Activated CD8-positive, alpha-beta memory T cell treated with anti-CD3 and anti-CD28 coated beads, Interleukin-2, amount 10 ng/mL, durations not matched to agents 7 days and 5 days (primary cell): Measurements from ENCODE around the gene KCMF1. TPM values are rescaled to one million over a fixed set of nuclear protein-coding genes. Genes with fewer than 3 reads are reported as not detected.
A peak's percentile ranks its signal among the peaks of the same experiment; 100 is the strongest.

Source experiments
- ATAC-seq: fragments of 150-1000 bp; cut with Tn5 transposase; one replicate; pipeline ENCODE4 v1.10.0; 2021; ENCODE audit warnings: moderate library complexity
- CTCF ChIA-PET: fragments of 350-600 bp; sonication (Branson Sonifier 250); formaldehyde crosslinking; loops from one replicate; lab custom pipeline; 2021; ENCODE audit warnings: antibody characterized with exemption; lab: Charles Lee
- DNase-seq: peaks from one replicate; pipeline ENCODE4 v3.0.0-alpha.2; 2020
- H3K27ac Mint-ChIP-seq: one replicate; pipeline ENCODE4 v1.8.0; 2021; ENCODE audit warnings: mild to moderate bottlenecking, mixed read lengths
- H3K27me3 Mint-ChIP-seq: one replicate; pipeline ENCODE4 v1.8.0; 2021; ENCODE audit warnings: mixed read lengths
- H3K36me3 Mint-ChIP-seq: one replicate; pipeline ENCODE4 v1.8.0; 2021; ENCODE audit warnings: mild to moderate bottlenecking, mixed read lengths
- H3K4me1 Mint-ChIP-seq: one replicate; pipeline ENCODE4 v1.8.0; 2021; ENCODE audit warnings: mixed read lengths
- H3K4me3 Mint-ChIP-seq: one replicate; pipeline ENCODE4 v1.8.0; 2021; ENCODE audit warnings: mild to moderate bottlenecking, moderate library complexity, mixed read lengths
- H3K9me3 Mint-ChIP-seq: one replicate; pipeline ENCODE4 v1.8.0; 2022; ENCODE audit warnings: low read depth, mixed read lengths
- total RNA-seq, 2 experiments: library from RNA; stranded (reverse); gene quantifications; one replicate each; pipeline ENCODE4 v1.2.3, GENCODE V29; 2021

Gene KCMF1
- total RNA-seq, 2 experiments from 2014 or later, result 78.2 to 89.0 TPM

DNA sequence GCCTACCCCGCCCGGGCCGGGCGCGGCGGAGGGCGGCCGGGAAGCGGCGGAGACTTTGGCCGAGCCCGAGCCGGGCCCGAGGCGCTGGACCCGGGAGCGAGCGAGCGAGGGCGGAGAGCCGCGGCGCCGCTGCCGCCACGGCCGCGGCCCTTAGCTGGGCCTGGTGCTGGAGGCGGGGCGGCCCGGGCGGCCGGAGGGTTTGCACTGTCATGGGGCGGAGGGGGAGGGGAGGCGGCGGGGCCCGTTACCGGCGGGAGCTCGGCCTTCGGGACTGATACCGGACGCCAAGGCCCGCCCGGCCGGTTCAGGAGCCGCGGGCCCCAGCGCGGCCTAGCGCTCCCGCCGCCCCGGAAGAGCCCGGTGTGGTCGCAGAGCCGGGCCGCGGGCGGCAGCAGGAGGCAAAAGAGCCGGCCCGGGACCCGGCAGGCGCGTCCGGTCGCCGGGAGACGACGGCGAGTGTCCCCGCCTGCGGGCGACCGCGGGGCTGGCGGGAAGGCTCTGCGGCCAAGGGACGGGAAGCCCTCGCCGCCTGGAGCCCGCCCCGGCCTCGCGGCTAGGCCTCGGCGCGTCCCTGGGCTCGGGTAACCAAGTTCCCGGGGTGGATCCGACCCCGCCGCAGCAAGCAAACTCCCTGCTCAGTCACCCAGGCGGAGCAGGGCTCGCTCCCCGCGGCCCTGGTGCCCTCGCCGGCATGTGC lies 697 bp downstream of the KCMF1 start:
- CTCF ChIA-PET, result interaction anchor here (0.9 to 1.4 kb wide), 4 partner anchors 25 to 46 kb away, joined by 3 to 5 read pairs (median 3); no protein-coding TSS in a partner anchor
- H3K4me3 Mint-ChIP-seq, result peak overlapping the region; percentile 96
- peaks cover 48% of the 10 kb centered on the region for H3K4me1 Mint-ChIP-seq
- no peaks in the 10 kb centered on the region for H3K9me3 Mint-ChIP-seq
- peaks cover 32% of the 10 kb centered on the region for H3K36me3 Mint-ChIP-seq
- ATAC-seq (peak; percentile 38), DNase-seq (peak; percentile 78)
- H3K27me3 Mint-ChIP-seq, result no peaks in the 10 kb centered on the region
- H3K27ac Mint-ChIP-seq, result peak overlapping the region; percentile 91

DNA sequence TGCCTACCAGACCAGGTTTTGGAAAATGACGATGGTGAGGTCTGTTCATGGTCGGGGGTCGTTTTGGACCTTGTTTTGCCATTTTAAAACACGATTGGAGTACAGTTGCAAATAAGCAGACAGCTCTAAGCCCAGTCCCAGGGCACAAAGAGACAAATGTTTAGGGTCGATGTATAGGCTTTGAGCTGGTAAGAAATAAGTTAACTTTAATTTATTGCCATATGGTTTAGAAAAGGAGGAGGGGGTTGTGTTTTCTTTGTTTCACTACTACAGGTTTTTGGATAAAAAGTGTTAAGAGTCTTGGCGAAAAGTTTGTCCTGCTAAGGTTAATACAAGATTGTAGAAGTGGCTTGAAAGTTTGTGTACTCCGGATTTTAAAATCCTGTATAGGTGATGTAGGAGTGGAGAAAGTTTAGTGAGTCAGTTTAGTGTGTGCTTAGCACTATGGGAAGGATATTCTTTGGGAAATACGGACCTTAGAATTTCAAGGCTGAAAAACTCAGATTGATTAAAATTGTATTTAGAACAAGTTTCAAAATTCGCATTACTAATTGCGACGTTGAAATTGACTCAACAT lies 1.3 kb downstream of the KCMF1 start:
- CTCF ChIA-PET, result interaction anchor here (0.8 to 1.4 kb wide), 4 partner anchors 33 to 46 kb away, joined by 3 to 4 read pairs (median 4); no protein-coding TSS in a partner anchor
- H3K27ac Mint-ChIP-seq, result peak overlapping the region; percentile 91
- H3K27me3 Mint-ChIP-seq, result no peaks in the 10 kb centered on the region
- peaks cover 49% of the 10 kb centered on the region for H3K4me1 Mint-ChIP-seq
- DNase-seq, result no peak
- ATAC-seq, result peak; percentile 1
- peaks cover 33% of the 10 kb centered on the region for H3K36me3 Mint-ChIP-seq
- H3K9me3 Mint-ChIP-seq, result no peaks in the 10 kb centered on the region
- peak overlapping the region; percentile 96 for H3K4me3 Mint-ChIP-seq

DNA sequence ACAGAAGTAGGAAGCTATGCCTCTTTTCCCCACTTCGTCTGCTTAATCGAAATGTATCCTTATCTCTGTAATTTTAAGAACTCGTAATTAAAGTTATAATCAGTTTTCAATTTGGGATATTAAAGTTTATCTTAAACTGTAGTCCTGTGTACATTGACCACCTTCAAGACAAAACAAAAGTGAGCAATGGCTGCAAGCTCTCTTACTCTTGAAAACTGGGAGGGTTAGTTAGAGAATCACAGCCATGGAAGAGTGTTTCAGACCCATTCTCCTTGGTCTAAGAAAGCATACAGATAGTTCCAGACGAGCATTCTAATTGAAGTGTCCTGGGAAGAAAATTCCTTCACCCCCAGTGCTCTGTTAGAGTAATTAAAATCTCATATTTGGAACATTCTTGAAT lies 2.0 kb downstream of the KCMF1 start:
- DNase-seq (no peak), ATAC-seq (no peak)
- Mint-ChIP-seq H3K27ac (peak overlapping the region; percentile 80), H3K36me3 (peaks cover 33% of the 10 kb centered on the region), H3K9me3 (no peaks in the 10 kb centered on the region), H3K4me1 (peaks cover 48% of the 10 kb centered on the region), H3K4me3 (peak overlapping the region; percentile 96), H3K27me3 (no peaks in the 10 kb centered on the region)
- CTCF ChIA-PET, result interaction anchor here (0.8 to 1.4 kb wide), 3 partner anchors 34 to 47 kb away, joined by 3 to 4 read pairs (median 4); no protein-coding TSS in a partner anchor

DNA sequence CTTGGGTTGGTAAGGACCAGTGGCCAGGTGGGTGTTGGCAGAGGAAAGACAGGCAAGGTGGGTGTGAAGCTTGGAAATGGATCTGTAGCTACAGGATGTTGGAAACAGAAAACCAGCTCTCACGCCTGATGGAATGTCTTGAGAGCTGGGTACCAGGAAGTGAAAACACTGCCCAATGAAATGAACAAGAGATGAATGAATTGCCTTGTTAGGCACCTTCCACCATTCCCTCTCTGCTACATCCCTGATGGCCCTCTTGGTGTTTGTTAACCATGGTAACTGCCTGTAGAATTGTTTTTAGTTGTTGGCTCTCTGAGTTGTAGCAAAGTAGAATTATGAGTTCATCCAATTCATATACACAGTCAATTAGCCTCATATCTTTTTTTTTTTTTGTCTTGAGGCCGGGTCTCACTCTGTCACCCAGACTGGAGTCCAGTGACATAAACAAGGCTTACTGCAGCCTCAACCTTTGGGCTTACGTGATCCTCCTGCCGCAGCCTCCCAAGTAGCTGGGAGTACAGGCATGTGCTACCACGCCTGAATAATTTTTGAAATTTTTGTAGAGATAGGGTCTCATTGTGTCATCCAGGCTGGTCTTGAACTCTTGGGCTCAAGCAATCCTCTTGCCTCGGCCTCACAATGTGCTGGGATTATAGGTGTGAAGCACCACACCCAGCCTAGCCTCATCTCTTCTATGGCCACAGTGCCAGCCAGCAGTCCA lies 9.5 kb downstream of the KCMF1 start:
- Mint-ChIP-seq H3K9me3 (no peaks in the 10 kb centered on the region), H3K4me1 (peaks cover 41% of the 10 kb centered on the region), H3K27ac (peak overlapping the region; percentile 15), H3K27me3 (no peaks in the 10 kb centered on the region), H3K36me3 (peaks cover 29% of the 10 kb centered on the region), H3K4me3 (no peak overlapping the region)
- CTCF ChIA-PET, result interaction anchor here (1.6 to 1.8 kb wide), 3 partner anchors 10 to 54 kb away, joined by 4 to 7 read pairs (median 5); partner anchors contain the start of gene KCMF1
- DNase-seq, result no peak
- no peak for ATAC-seq

DNA sequence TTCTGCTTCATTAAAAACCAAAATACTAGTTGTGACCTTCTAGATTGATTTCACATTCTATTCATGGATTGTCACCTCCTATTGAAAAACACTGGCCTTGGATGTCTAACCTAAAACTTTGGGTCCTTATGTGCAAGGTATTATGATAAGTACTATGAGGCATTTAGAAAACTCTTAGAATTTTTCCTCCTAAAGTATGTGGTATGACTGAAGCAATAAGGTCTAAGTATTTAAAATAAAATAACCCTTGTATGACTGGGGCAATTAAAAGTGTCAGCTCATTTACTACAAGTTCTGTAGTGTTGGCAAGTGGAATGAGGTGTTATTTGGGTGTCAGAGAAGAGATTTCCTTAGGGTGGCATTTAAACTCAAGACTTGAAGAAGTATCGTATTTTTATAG lies 15.1 kb downstream of the KCMF1 start:
- H3K27me3 Mint-ChIP-seq, result no peaks in the 10 kb centered on the region
- H3K4me3 Mint-ChIP-seq, result no peak overlapping the region
- H3K4me1 Mint-ChIP-seq, result peaks cover 36% of the 10 kb centered on the region
- DNase-seq, result no peak
- CTCF ChIA-PET, result no interaction called here
- no peaks in the 10 kb centered on the region for H3K9me3 Mint-ChIP-seq
- H3K27ac Mint-ChIP-seq, result no peak overlapping the region
- peaks cover 11% of the 10 kb centered on the region for H3K36me3 Mint-ChIP-seq
- no peak for ATAC-seq

DNA sequence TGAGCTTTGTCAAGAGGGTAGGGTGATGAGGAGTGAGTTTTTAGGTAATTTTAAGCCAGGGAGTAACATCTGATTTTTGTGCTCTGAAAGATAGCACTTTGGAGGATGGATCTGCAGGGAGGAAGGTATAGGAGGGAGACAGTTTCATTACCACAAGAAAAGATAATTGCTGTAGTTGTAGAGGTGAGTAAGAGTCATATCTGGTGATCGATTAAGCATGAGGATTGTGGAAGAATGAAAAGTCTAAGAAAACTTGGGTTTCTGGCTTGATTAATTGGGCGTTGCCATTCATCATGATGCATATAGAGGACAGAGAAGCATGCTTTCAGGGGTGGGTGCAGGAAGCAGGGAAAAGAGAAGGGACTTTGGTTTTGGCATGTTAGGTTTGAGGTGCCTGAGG lies 18.5 kb downstream of the KCMF1 start:
- ATAC-seq, result no peak
- no peaks in the 10 kb centered on the region for H3K27me3 Mint-ChIP-seq

DNA sequence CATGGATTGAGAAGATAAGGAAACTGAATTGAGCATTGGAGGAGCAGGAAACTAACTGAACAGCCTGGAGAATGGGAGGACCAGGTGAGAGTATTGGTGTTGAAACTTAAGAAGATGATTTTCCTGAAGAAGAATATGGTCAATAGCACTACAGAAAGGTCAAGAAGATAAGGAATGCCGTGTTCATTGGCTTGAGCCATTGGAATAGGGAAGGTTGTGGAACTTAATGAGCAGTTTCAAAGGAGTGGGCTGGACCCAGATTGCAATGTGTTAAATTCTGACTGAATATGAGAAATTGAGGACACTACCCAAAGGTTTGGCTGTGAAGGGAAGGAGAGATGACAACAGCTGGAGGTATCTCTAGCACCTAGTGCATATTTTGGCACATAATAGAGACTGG lies 19.0 kb downstream of the KCMF1 start:
- DNase-seq (no peak), ATAC-seq (no peak)
- Mint-ChIP-seq H3K27me3 (no peaks in the 10 kb centered on the region), H3K4me3 (no peak overlapping the region), H3K9me3 (no peaks in the 10 kb centered on the region), H3K4me1 (peaks cover 27% of the 10 kb centered on the region), H3K36me3 (peaks cover 9% of the 10 kb centered on the region), H3K27ac (no peak overlapping the region)
- CTCF ChIA-PET, result no interaction called here

More for the DNA sequence above, 18.5 kb downstream of the KCMF1 start:
- DNase-seq, result no peak
- Mint-ChIP-seq H3K36me3 (peaks cover 11% of the 10 kb centered on the region), H3K9me3 (no peaks in the 10 kb centered on the region), H3K27ac (no peak overlapping the region), H3K4me1 (peaks cover 29% of the 10 kb centered on the region), H3K4me3 (no peak overlapping the region)
- CTCF ChIA-PET, result no interaction called here

DNA sequence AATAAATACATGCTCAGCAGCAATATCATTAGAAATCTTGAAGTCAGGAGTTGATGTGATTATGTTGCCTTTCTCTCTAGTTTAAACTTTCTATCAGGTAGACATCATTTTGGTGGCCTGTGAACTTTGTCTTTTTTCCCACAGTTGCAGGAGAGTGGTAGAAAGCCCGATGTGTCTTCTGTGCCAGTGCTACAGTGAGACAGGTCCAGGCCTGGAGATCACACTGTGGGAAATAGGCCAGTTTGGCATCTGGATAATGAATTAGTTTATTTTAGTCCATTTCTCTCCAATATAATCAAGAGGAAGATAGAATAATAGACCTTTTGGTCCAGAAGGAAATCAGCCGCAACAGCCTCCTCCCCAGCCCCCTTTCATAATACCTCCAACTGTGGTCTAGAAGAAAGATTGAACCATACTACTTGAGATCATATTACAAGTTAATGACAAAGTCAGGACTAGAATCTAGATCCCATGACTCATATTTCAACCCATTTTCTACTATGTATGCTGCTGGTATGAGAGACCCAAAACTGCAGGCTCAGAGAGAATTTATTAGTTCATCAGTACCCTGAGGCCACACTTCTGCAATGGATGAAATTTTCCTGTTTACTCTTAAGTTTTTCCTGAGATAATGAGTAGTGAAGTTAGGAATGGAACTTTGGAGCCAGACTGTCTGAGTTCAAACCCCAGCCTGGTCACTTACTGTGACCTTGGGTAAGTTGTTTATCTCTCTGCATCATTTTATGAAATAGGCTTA lies 20.6 kb downstream of the KCMF1 start:
- CTCF ChIA-PET, result interaction anchor here (2.4 kb wide), 1 partner anchor 66 kb away, joined by 6 read pairs; no protein-coding TSS in a partner anchor
- ATAC-seq (no peak), DNase-seq (no peak)
- Mint-ChIP-seq H3K36me3 (peaks cover 10% of the 10 kb centered on the region), H3K4me1 (peaks cover 27% of the 10 kb centered on the region), H3K4me3 (no peak overlapping the region), H3K27ac (no peak overlapping the region), H3K27me3 (no peaks in the 10 kb centered on the region), H3K9me3 (no peaks in the 10 kb centered on the region)

DNA sequence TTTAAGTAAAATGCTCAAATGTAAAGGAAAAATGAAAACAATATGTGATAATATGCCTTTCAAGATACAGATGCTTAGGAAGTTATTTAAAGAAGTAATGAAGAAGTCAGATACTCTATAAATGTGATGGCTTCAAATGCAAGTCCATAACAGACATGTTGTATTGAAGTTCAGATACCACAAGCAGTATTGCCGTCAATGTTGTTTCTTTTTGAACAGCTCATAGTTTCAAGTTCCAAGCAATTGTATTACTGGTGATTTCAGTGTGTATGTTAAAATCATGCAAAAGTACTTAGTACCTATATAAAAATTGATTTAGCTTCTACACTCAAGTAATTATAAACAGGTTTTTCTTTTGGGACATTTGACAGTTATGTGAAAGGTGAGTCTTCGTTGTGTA lies 24.9 kb downstream of the KCMF1 start:
- CTCF ChIA-PET, result interaction anchor here (1.0 kb wide), 1 partner anchor 14 kb away, joined by 3 read pairs; no protein-coding TSS in a partner anchor

DNA sequence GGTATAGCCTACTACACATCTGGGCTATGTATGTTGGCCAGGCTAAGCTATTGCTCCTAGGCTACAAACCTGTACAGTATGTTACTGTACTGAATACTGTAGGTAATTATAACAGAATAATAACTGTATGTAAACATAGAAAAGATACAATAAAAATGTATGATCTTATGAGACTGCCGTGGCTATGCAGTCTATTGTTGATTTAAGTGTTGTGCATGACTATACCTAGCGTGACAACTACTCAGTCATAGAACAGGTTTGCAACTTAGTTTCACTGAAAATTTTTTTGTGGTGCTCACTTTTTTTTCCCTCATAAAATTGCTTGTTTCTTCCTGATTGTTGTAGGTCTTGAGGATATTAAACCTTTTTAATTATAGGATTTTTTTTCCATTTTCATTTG lies 25.9 kb downstream of the KCMF1 start:
- ATAC-seq, result no peak
- Mint-ChIP-seq H3K4me1 (peaks cover 23% of the 10 kb centered on the region), H3K36me3 (peaks cover 21% of the 10 kb centered on the region), H3K9me3 (no peaks in the 10 kb centered on the region), H3K27ac (no peak overlapping the region), H3K4me3 (no peak overlapping the region), H3K27me3 (no peaks in the 10 kb centered on the region)
- no peak for DNase-seq
- CTCF ChIA-PET, result interaction anchor here (0.6 kb wide), 1 partner anchor 237 kb away, joined by 4 read pairs; no protein-coding TSS in a partner anchor

More for the DNA sequence above, 24.9 kb downstream of the KCMF1 start:
- H3K9me3 Mint-ChIP-seq, result no peaks in the 10 kb centered on the region
- ATAC-seq, result no peak
- no peak overlapping the region for H3K27ac Mint-ChIP-seq
- peaks cover 17% of the 10 kb centered on the region for H3K4me1 Mint-ChIP-seq
- no peak overlapping the region for H3K4me3 Mint-ChIP-seq
- no peaks in the 10 kb centered on the region for H3K27me3 Mint-ChIP-seq
- peaks cover 19% of the 10 kb centered on the region for H3K36me3 Mint-ChIP-seq
- DNase-seq, result no peak

DNA sequence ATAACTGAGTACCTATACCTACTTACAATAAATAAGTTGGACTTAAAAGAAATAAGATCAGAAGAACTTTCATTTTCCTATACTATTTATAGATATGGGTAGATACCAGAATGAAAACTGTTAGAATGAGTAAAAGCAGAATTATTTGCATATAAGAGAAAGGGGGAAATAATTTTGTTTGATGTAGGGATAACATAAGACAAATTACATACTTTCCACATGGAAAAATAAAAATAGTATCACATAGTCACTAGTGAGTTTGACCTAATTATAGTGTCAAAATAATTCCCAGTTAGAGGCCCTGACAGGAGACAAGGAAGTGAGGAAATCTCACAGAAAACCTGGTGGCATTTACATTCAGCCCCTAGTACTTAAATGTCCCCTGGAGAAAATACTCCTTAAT lies 28.6 kb downstream of the KCMF1 start:
- DNase-seq (no peak), ATAC-seq (no peak)
- Mint-ChIP-seq H3K36me3 (peaks cover 28% of the 10 kb centered on the region), H3K27ac (no peak overlapping the region), H3K27me3 (no peaks in the 10 kb centered on the region), H3K4me3 (no peak overlapping the region), H3K4me1 (peaks cover 32% of the 10 kb centered on the region), H3K9me3 (no peaks in the 10 kb centered on the region)
- CTCF ChIA-PET, result interaction anchor here (0.8 to 1.1 kb wide), 2 partner anchors 11 to 301 kb away, joined by 3 read pairs; no protein-coding TSS in a partner anchor

DNA sequence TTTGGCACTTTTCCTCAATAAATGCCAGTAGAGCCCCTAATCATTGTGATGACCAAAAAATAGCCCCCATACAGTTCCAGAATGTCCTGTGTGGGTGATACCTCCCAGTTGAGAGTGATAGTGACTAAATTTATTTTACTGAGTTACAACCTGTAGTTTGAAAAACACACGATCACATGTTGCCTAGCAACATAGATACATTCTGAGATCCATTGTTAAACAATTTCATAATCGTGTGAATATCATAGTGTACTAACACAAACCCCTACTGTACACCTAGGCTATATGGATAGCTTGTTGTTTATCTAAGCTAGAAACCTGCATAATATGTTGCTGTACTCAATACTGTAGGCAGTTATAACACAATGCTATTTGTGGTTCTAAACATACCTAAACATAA lies 30.6 kb downstream of the KCMF1 start:
- Mint-ChIP-seq H3K4me3 (no peak overlapping the region), H3K4me1 (peaks cover 30% of the 10 kb centered on the region)
- ATAC-seq, result no peak

More for the DNA sequence above, 30.6 kb downstream of the KCMF1 start:
- peaks cover 33% of the 10 kb centered on the region for H3K36me3 Mint-ChIP-seq
- no peak for DNase-seq
- CTCF ChIA-PET, result interaction anchor here (1.5 to 1.8 kb wide), 2 partner anchors 16 to 299 kb away, joined by 3 to 7 read pairs; no protein-coding TSS in a partner anchor
- H3K27me3 Mint-ChIP-seq, result no peaks in the 10 kb centered on the region
- H3K9me3 Mint-ChIP-seq, result no peaks in the 10 kb centered on the region
- H3K27ac Mint-ChIP-seq, result no peak overlapping the region
